Osteocyte (in vitro differentiated cells): Measurements from ENCODE around the gene MYBPC3. TPM values are rescaled to one million over a fixed set of nuclear protein-coding genes. Genes with fewer than 3 reads are reported as not detected.

ENCODE experiments used
- DNase-seq: peaks from one replicate; pipeline ENCODE4 v3.0.0; 2021; ENCODE audit warnings: mixed read lengths; ENCODE audit not compliant: unreplicated experiment; ENCODE audit errors: extremely low spot score
- H3K27ac Mint-ChIP-seq: one replicate; pipeline ENCODE4 v1.8.0; 2021; ENCODE audit warnings: mild to moderate bottlenecking, mixed read lengths; ENCODE audit not compliant: unreplicated experiment
- H3K27me3 Mint-ChIP-seq: one replicate; pipeline ENCODE4 v1.8.0; 2021; ENCODE audit warnings: mixed read lengths; ENCODE audit not compliant: unreplicated experiment
- H3K36me3 Mint-ChIP-seq: one replicate; pipeline ENCODE4 v1.8.0; 2021; ENCODE audit warnings: mixed read lengths; ENCODE audit not compliant: unreplicated experiment
- H3K4me1 Mint-ChIP-seq: one replicate; pipeline ENCODE4 v1.8.0; 2021; ENCODE audit warnings: mixed read lengths; ENCODE audit not compliant: unreplicated experiment
- H3K4me3 Mint-ChIP-seq: one replicate; pipeline ENCODE4 v1.8.0; 2021; ENCODE audit warnings: mild to moderate bottlenecking, moderate library complexity, mixed read lengths; ENCODE audit not compliant: unreplicated experiment
- H3K9me3 Mint-ChIP-seq: one replicate; pipeline ENCODE4 v1.8.0; 2021; ENCODE audit warnings: mixed read lengths; ENCODE audit not compliant: unreplicated experiment
- total RNA-seq: library from RNA; stranded (reverse); gene quantifications from 2 replicates; pipeline ENCODE4 v1.2.1, GENCODE V29; 2021
- TF ChIP-seq, protein P1 (sequence below): fragments of 200-600 bp; sonication (generic); IDR thresholded peaks from 2 replicates; pipeline ENCODE4 v1.5.0; 2021; ENCODE audit warnings: antibody characterized with exemption, mild to moderate bottlenecking, moderate library complexity

MYBPC3 gene
- total RNA-seq, 1 donor from 2014 or later: not detected

- no peak overlapping the region for H3K4me3 Mint-ChIP-seq
- TF ChIP-seq, protein P1, sequence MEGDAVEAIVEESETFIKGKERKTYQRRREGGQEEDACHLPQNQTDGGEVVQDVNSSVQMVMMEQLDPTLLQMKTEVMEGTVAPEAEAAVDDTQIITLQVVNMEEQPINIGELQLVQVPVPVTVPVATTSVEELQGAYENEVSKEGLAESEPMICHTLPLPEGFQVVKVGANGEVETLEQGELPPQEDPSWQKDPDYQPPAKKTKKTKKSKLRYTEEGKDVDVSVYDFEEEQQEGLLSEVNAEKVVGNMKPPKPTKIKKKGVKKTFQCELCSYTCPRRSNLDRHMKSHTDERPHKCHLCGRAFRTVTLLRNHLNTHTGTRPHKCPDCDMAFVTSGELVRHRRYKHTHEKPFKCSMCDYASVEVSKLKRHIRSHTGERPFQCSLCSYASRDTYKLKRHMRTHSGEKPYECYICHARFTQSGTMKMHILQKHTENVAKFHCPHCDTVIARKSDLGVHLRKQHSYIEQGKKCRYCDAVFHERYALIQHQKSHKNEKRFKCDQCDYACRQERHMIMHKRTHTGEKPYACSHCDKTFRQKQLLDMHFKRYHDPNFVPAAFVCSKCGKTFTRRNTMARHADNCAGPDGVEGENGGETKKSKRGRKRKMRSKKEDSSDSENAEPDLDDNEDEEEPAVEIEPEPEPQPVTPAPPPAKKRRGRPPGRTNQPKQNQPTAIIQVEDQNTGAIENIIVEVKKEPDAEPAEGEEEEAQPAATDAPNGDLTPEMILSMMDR: no peak
- H3K36me3 Mint-ChIP-seq: no peaks in the 10 kb centered on the region
- H3K9me3 Mint-ChIP-seq: no peaks in the 10 kb centered on the region
- DNase-seq: no peak
- no peaks in the 10 kb centered on the region for H3K27me3 Mint-ChIP-seq
- peaks cover 4% of the 10 kb centered on the region for H3K4me1 Mint-ChIP-seq
- H3K27ac Mint-ChIP-seq: no peak overlapping the region
Measured at GRCh38 chr11:47350315-47350714, 2.2 kb downstream of the MYBPC3 start.

DNA sequence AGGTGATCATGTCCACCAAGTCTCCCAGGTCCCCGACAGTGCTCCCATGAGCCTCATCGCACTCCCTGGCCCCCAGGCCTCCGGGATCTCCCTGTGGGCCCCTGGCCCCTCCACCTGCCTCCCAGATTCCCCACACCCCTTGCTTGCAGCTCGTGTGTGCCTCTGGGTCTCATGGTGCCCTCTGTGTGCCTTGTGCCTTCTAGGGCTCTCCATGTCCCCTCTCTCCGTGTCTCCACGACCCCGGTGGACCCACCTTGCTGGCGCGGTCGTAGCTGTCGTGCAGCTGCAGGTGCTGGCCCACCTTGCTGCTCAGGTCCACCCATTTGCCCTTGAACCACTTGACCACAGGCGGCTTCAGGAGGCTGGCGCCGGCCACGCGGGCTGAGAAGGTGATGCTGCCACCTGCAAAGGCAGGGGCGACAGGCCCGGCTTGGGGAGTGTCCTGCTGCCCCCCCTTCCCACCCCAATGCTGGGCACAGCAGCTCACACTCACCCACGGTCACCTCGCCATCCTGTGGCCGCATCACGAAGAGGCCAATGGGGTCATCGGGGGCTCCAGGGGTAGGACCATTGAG, 2.9 kb downstream of the MYBPC3 start:
- Mint-ChIP-seq H3K9me3 (no peaks in the 10 kb centered on the region), H3K4me1 (peaks cover 2% of the 10 kb centered on the region), H3K4me3 (no peak overlapping the region), H3K27ac (no peak overlapping the region), H3K27me3 (no peaks in the 10 kb centered on the region), H3K36me3 (no peaks in the 10 kb centered on the region)
- DNase-seq: no peak
- TF ChIP-seq, protein P1: no peak

DNA sequence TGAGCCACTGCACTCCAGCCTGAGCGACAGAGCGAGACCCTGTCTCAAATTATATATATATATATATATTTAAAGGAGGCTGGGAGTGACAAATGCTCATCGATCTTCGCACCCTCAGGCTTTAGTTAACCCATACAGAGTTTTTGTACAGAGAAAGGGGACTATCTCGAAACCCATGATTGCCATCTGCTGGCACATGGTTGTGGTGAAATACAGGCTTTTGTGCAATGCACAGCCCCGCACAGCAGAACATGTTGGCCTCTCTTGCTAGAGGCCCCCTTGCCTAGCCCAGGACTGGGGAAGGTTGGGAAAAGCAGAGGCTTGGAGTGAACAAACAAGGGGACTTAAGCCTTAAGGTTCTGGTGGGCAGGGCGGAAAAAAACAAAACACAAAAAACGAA, 3.6 kb downstream of the MYBPC3 start:
- Mint-ChIP-seq H3K27ac (no peak overlapping the region), H3K4me1 (no peaks in the 10 kb centered on the region), H3K4me3 (no peak overlapping the region), H3K27me3 (no peaks in the 10 kb centered on the region), H3K9me3 (no peaks in the 10 kb centered on the region), H3K36me3 (no peaks in the 10 kb centered on the region)
- DNase-seq: no peak
- TF ChIP-seq, protein P1: peak; percentile 44

DNA sequence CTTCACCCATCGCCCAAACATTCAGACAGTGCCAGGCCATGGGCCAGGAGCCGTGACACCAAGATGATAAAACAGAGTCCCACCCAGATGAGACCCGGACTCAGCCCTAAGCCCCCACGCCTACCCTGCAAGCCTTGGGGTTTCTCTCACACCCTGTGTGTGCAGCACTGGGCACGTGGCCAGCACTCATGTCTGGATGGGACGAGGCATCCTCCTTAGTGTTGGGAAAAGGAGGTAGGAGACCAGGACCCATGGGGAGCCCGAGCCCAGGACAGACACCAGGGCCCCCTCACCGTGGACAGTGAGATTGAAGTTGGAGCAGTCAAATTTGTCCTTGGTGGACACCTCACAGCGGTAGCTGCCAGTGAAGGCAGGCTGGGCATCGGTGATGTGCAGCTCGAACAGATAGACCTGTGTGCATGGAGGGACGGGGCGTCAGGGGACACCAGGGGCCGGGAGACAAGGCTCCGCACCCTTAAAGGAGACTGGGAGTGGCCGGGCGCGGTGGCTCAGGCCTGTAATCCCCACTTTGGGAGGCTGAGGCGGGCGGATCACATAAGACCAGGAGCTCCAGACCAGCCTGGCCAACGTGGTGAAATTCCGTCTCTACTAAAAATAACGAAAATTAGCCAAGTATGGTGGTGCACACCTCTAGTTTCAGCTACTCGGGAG, 4.2 kb downstream of the MYBPC3 start:
- TF ChIP-seq, protein P1: no peak
- Mint-ChIP-seq H3K4me1 (no peaks in the 10 kb centered on the region), H3K4me3 (no peak overlapping the region), H3K27me3 (no peaks in the 10 kb centered on the region), H3K36me3 (no peaks in the 10 kb centered on the region), H3K9me3 (no peaks in the 10 kb centered on the region), H3K27ac (no peak overlapping the region)
- DNase-seq: no peak

GRCh38 chr11:47347137-47347536, 5.4 kb downstream of the MYBPC3 start:
- Mint-ChIP-seq H3K9me3 (no peaks in the 10 kb centered on the region), H3K27ac (no peak overlapping the region), H3K4me3 (no peak overlapping the region), H3K27me3 (no peaks in the 10 kb centered on the region), H3K36me3 (no peaks in the 10 kb centered on the region), H3K4me1 (no peaks in the 10 kb centered on the region)
- no peak for DNase-seq
- TF ChIP-seq, protein P1: no peak
